DOHH2 (cell line): Measurements from ENCODE around the gene F2RL3.

Source experiments
- EZH2phosphoT487 ChIP-seq: fragments of 200-600 bp; sonication (generic); IDR thresholded peaks from 2 replicates; pipeline ENCODE4 v1.6.1; 2017; ENCODE audit warnings: borderline replicate concordance, mild to moderate bottlenecking, antibody characterized with exemption, low read length, moderate library complexity, mixed read lengths
- TF ChIP-seq, protein P1 (sequence below): fragments of 200-600 bp; sonication (generic); IDR thresholded peaks from one replicate; pipeline ENCODE4 v1.5.1; 2014; ENCODE audit warnings: antibody characterized with exemption, mild to moderate bottlenecking, low read depth, low read length; ENCODE audit not compliant: poor library complexity, severe bottlenecking

DNA sequence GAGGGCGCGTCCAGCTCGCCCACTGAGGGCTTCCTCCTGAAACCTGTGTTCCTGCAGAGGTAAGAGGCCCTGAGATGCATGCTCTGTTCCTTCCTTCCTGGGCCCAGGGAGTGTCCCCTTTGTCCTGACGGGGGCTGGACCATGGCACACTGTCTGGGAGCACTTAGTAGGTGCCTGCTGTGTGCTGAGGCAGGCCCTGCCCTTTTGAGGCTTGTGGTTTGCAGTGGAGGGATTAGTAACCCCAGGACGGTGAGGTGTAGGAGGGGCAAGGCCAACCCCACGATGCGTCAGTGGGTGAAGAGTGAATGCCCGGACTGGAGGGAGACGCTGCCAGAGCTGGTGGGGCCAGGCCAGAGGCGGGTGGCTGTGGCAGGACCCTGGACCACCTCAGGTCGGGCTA is 11.2 kb upstream of the F2RL3 start:
- TF ChIP-seq, protein P1, sequence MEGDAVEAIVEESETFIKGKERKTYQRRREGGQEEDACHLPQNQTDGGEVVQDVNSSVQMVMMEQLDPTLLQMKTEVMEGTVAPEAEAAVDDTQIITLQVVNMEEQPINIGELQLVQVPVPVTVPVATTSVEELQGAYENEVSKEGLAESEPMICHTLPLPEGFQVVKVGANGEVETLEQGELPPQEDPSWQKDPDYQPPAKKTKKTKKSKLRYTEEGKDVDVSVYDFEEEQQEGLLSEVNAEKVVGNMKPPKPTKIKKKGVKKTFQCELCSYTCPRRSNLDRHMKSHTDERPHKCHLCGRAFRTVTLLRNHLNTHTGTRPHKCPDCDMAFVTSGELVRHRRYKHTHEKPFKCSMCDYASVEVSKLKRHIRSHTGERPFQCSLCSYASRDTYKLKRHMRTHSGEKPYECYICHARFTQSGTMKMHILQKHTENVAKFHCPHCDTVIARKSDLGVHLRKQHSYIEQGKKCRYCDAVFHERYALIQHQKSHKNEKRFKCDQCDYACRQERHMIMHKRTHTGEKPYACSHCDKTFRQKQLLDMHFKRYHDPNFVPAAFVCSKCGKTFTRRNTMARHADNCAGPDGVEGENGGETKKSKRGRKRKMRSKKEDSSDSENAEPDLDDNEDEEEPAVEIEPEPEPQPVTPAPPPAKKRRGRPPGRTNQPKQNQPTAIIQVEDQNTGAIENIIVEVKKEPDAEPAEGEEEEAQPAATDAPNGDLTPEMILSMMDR: no peak
- TF ChIP-seq EZH2phosphoT487: no peak
